ENCODE data around the gene FSD2. TPM values are rescaled to one million over a fixed set of nuclear protein-coding genes. Genes with fewer than 3 reads are reported as not detected.

Gene FSD2
- total and polyA plus RNA-seq, 2 experiments from 2014 or later, result 0.18 TPM; not detected in 1

DNA sequence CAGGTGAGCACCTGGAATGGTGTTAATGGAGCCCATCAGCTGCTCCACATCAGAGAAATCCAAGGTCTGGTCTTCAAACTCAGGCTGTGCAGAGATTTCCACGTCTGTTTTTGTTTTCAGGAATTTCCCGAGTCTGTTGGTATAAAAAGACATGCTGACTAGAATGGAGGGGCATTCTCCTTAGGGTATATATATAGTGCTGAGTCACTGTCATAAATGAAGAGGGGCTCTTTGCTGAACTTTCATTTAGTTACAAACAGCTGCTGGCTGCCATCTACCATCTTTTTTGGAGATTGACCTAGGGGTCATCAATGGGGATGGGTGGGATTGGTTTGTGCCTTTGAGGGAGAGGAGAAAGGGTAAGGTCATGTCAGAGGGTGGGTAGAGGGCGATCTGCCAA is 27.1 kb downstream of the FSD2 start:
- no peak overlapping the region for H3K4me3 Mint-ChIP-seq
- Histone ChIP-seq H3K36me3 (ENCODE audit: insufficient read depth) (no peaks in the 10 kb centered on the region), H2AFZ (no peak overlapping the region), H3K4me1 (ENCODE audit: insufficient read depth) (no peaks in the 10 kb centered on the region), H3K4me3 (no peak overlapping the region), H3K27me3 (ENCODE audit: insufficient read depth) (no peaks in the 10 kb centered on the region), H3F3A (replicated peaks; ENCODE audit: low read depth) (no peaks in the 10 kb centered on the region), H3K9me2 (ENCODE audit: insufficient read depth) (no peaks in the 10 kb centered on the region; the same call in 1 of the 2 replicates), H3K27ac (ENCODE audit: low read depth) (no peak overlapping the region), H3K79me2 (replicated peaks; ENCODE audit: insufficient read depth) (no peaks in the 10 kb centered on the region), H3K4me2 (no peak overlapping the region), H4K20me1 (replicated peaks; ENCODE audit: insufficient read depth) (no peaks in the 10 kb centered on the region)
- TF ChIP-seq EZH2 (IDR thresholded peaks at IDR 0.05; ENCODE audit: low read depth, unreplicated experiment), result no peak
- no peak for TF ChIP-seq ZNF114 (CRISPR knock-in tag; IDR thresholded peaks at IDR 0.05)
- no peak for TF ChIP-seq EZH2phosphoT487 (IDR thresholded peaks at IDR 0.05; ENCODE audit: unreplicated experiment)
- TF ChIP-seq, protein P1, sequence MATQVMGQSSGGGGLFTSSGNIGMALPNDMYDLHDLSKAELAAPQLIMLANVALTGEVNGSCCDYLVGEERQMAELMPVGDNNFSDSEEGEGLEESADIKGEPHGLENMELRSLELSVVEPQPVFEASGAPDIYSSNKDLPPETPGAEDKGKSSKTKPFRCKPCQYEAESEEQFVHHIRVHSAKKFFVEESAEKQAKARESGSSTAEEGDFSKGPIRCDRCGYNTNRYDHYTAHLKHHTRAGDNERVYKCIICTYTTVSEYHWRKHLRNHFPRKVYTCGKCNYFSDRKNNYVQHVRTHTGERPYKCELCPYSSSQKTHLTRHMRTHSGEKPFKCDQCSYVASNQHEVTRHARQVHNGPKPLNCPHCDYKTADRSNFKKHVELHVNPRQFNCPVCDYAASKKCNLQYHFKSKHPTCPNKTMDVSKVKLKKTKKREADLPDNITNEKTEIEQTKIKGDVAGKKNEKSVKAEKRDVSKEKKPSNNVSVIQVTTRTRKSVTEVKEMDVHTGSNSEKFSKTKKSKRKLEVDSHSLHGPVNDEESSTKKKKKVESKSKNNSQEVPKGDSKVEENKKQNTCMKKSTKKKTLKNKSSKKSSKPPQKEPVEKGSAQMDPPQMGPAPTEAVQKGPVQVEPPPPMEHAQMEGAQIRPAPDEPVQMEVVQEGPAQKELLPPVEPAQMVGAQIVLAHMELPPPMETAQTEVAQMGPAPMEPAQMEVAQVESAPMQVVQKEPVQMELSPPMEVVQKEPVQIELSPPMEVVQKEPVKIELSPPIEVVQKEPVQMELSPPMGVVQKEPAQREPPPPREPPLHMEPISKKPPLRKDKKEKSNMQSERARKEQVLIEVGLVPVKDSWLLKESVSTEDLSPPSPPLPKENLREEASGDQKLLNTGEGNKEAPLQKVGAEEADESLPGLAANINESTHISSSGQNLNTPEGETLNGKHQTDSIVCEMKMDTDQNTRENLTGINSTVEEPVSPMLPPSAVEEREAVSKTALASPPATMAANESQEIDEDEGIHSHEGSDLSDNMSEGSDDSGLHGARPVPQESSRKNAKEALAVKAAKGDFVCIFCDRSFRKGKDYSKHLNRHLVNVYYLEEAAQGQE (IDR thresholded peaks at IDR 0.05; ENCODE audit: unreplicated experiment), result no peak
- no peak for TF ChIP-seq CREB1 (CRISPR knock-in tag; IDR thresholded peaks at IDR 0.05; ENCODE audit: low read depth)
- TF ChIP-seq POLR2AphosphoS5 (IDR thresholded peaks at IDR 0.05; ENCODE audit: low read depth), result no peak
- TF ChIP-seq, protein P2, sequence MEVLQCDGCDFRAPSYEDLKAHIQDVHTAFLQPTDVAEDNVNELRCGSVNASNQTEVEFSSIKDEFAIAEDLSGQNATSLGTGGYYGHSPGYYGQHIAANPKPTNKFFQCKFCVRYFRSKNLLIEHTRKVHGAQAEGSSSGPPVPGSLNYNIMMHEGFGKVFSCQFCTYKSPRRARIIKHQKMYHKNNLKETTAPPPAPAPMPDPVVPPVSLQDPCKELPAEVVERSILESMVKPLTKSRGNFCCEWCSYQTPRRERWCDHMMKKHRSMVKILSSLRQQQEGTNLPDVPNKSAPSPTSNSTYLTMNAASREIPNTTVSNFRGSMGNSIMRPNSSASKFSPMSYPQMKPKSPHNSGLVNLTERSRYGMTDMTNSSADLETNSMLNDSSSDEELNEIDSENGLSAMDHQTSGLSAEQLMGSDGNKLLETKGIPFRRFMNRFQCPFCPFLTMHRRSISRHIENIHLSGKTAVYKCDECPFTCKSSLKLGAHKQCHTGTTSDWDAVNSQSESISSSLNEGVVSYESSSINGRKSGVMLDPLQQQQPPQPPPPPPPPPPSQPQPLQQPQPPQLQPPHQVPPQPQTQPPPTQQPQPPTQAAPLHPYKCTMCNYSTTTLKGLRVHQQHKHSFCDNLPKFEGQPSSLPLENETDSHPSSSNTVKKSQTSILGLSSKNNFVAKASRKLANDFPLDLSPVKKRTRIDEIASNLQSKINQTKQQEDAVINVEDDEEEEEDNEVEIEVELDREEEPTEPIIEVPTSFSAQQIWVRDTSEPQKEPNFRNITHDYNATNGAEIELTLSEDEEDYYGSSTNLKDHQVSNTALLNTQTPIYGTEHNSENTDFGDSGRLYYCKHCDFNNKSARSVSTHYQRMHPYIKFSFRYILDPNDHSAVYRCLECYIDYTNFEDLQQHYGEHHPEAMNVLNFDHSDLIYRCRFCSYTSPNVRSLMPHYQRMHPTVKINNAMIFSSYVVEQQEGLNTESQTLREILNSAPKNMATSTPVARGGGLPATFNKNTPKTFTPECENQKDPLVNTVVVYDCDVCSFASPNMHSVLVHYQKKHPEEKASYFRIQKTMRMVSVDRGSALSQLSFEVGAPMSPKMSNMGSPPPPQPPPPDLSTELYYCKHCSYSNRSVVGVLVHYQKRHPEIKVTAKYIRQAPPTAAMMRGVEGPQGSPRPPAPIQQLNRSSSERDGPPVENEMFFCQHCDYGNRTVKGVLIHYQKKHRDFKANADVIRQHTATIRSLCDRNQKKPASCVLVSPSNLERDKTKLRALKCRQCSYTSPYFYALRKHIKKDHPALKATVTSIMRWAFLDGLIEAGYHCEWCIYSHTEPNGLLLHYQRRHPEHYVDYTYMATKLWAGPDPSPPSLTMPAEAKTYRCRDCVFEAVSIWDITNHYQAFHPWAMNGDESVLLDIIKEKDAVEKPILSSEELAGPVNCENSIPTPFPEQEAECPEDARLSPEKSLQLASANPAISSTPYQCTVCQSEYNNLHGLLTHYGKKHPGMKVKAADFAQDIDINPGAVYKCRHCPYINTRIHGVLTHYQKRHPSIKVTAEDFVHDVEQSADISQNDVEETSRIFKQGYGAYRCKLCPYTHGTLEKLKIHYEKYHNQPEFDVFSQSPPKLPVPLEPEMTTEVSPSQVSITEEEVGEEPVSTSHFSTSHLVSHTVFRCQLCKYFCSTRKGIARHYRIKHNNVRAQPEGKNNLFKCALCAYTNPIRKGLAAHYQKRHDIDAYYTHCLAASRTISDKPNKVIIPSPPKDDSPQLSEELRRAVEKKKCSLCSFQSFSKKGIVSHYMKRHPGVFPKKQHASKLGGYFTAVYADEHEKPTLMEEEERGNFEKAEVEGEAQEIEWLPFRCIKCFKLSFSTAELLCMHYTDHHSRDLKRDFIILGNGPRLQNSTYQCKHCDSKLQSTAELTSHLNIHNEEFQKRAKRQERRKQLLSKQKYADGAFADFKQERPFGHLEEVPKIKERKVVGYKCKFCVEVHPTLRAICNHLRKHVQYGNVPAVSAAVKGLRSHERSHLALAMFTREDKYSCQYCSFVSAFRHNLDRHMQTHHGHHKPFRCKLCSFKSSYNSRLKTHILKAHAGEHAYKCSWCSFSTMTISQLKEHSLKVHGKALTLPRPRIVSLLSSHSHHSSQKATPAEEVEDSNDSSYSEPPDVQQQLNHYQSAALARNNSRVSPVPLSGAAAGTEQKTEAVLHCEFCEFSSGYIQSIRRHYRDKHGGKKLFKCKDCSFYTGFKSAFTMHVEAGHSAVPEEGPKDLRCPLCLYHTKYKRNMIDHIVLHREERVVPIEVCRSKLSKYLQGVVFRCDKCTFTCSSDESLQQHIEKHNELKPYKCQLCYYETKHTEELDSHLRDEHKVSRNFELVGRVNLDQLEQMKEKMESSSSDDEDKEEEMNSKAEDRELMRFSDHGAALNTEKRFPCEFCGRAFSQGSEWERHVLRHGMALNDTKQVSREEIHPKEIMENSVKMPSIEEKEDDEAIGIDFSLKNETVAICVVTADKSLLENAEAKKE (CRISPR knock-in tag; IDR thresholded peaks at IDR 0.05), result no peak
- no peak for TF ChIP-seq ZNF331 (CRISPR knock-in tag; IDR thresholded peaks at IDR 0.05; ENCODE audit: low read depth)
- no peak for TF ChIP-seq JUNB (IDR thresholded peaks at IDR 0.05; ENCODE audit: unreplicated experiment)
- TF ChIP-seq, protein P3, sequence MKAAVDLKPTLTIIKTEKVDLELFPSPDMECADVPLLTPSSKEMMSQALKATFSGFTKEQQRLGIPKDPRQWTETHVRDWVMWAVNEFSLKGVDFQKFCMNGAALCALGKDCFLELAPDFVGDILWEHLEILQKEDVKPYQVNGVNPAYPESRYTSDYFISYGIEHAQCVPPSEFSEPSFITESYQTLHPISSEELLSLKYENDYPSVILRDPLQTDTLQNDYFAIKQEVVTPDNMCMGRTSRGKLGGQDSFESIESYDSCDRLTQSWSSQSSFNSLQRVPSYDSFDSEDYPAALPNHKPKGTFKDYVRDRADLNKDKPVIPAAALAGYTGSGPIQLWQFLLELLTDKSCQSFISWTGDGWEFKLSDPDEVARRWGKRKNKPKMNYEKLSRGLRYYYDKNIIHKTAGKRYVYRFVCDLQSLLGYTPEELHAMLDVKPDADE (IDR thresholded peaks at IDR 0.05), result no peak
- no peak for TF ChIP-seq CTCF (conservative IDR thresholded peaks at IDR 0.05; ENCODE audit: low read depth in 2 of 2)
- no peak for TF ChIP-seq STAT1 (IDR thresholded peaks at IDR 0.05; ENCODE audit: unreplicated experiment)
- no peak for TF ChIP-seq NANOG (IDR thresholded peaks at IDR 0.05; ENCODE audit: borderline replicate concordance)
- DNase-seq (ENCODE audit: low spot score), result no peak
- 0 out of 2 replicates have a peak overlapping the region, but pooled peaks have one; percentile 31 for H3K27ac Mint-ChIP-seq
- no peaks in the 10 kb centered on the region for H3K4me1 Mint-ChIP-seq
- ATAC-seq, result no peak
- H3K27me3 Mint-ChIP-seq (ENCODE audit: insufficient read depth, low read depth, poor library complexity), result no peaks in the 10 kb centered on the region
- H3K36me3 Mint-ChIP-seq (ENCODE audit: low read depth), result no peaks in the 10 kb centered on the region
- H3K9me3 Mint-ChIP-seq, result no peaks in the 10 kb centered on the region

Data from GM23338 (cell line).